Heart right ventricle (tissue), 16 donors: Measurements from ENCODE around the gene ANAPC7. TPM values are rescaled to one million over a fixed set of nuclear protein-coding genes. Genes with fewer than 3 reads are reported as not detected.
"Not testable (repeated sequence)": the region's sequence is repeated elsewhere in the genome, so short reads cannot be mapped to it uniquely, and the experiment has no call there.

Experiments
- ATAC-seq, 8 donors: fragments of 200-7000 bp; cut with Tn5 transposase; one replicate each; pipeline ENCODE4 v1.9.1; 2020; ENCODE audit warnings: mild to moderate bottlenecking in 8 of 8, moderate library complexity in 8 of 8, moderate number of reproducible peaks in 1 of 8
- DNase-seq, 2 donors: peaks; one replicate each; pipeline ENCODE4 v3.0.0-alpha.2; 2020
- H3K27ac ChIP-seq, 10 donors: fragments of 200-600 bp; sonication (generic) in 2 of 10; one replicate each; pipeline versions ENCODE4 v1.5.0 to v1.8.0; 2020 to 2022; ENCODE audit warnings: mild to moderate bottlenecking in 3 of 10
- H3K27me3 ChIP-seq, 7 donors: fragments of 200-600 bp; one replicate each; pipeline ENCODE4 v1.8.0; 2021 to 2022; ENCODE audit warnings: mild to moderate bottlenecking in 2 of 7
- H3K36me3 ChIP-seq, 9 donors: fragments of 200-600 bp; sonication (generic) in 1 of 9; one replicate each; pipeline versions ENCODE4 v1.5.0 to v1.8.0; 2020 to 2022; ENCODE audit warnings: mild to moderate bottlenecking in 2 of 9
- H3K4me1 ChIP-seq, 9 donors: fragments of 200-600 bp; sonication (generic) in 1 of 9; one replicate each; pipeline versions ENCODE4 v1.5.0 to v1.8.0; 2020 to 2022; ENCODE audit warnings: mild to moderate bottlenecking in 4 of 9
- H3K4me3 ChIP-seq, 10 donors: fragments of 200-600 bp; sonication (generic) in 2 of 10; one replicate each; pipeline versions ENCODE4 v1.5.0 to v1.8.0; 2020 to 2022; ENCODE audit warnings: mild to moderate bottlenecking in 7 of 10, moderate library complexity in 2 of 10
- H3K9me3 ChIP-seq, 11 donors: fragments of 200-600 bp in 10 of 11; sonication (generic) in 2 of 11; one replicate each; pipeline versions ENCODE4 v1.5.0 to v1.8.0; 2013 to 2022; ENCODE audit warnings: mild to moderate bottlenecking in 2 of 11, control low read depth in 1 of 11, moderate library complexity in 1 of 11
- WGBS, 2 donors: extraction: QIAGEN DNeasy Blood & Tissue Kit; methylation state at CpG; one replicate each; pipeline ENCODE4 v1.1.7; 2013; ENCODE audit warnings: inconsistent platforms in 1 of 2; 5-methylcytosine and 5-hydroxymethylcytosine counted together
- intact Hi-C, 10 donors: fragments of 100-400 bp; cut with DNase I; formaldehyde crosslinking; loops; one replicate each; pipeline versions ENCODE4 v1.11.1 to v1.14.2; 2022
- polyA plus RNA-seq, 2 donors: library from polyadenylated mRNA; stranded (reverse); fragments of 200-250 nt; gene quantifications; one replicate each; pipeline ENCODE4 v1.2.3, GENCODE V29; 2013
- total RNA-seq, 10 donors: library from RNA; stranded (reverse); fragmentation: NEBNext Ultra II Directional in 3 of 10; extraction: Animal tissue kit (Norgen Biotek cat#: 25700) in 3 of 10; gene quantifications; one replicate each; pipeline versions ENCODE4 v1.2.1 to v1.2.4, GENCODE V29; 2021 to 2023
- TF ChIP-seq, protein P1 (sequence below), 9 donors: fragments of 200-600 bp; sonication (generic) in 2 of 9; IDR thresholded peaks; one replicate each; pipeline versions ENCODE4 v1.5.0 to v1.8.0; 2021 to 2022; ENCODE audit warnings: antibody characterized with exemption in 9 of 9, mild to moderate bottlenecking in 5 of 9, moderate library complexity in 1 of 9
- donor health status: Arrhythmogenic right ventricular cardiomyopathy.
- donor health status: ischemic (EF 13 %, LVEDD 7.1; RV severe dilation, severe dysfunction).
- donor health status: healthy with polysubstance abuse.
- donor health status: DM: no; HTN: yes; CAD: no.
- donor health status: DM: no; HTN: no; CAD: no.
- donor health status: ischemic (EF 25% LVEDD 6.9; RV normal size, moderate dysfunction).
- donor health status: ischemic (EF 25% LVEDD 5.7; RV mildly dilated, moderate dysfunction).
- donor health status: healthy.
- donor health status: DM: yes; HTN: yes; CAD: no.
- donor health status: Ischemic cardiomyopathy.
- donor health status: ischemic (EF 35%, LVEDD 5.7; RV mildly dilated, moderate dysfunction).
- donor health status: nonischemic (EF 11% LVEDD 7.7; RV severe dilation, severe dysfunction).
- donor health status: DM: yes; HTN: yes; CAD: no.
- donor health status: PGD.
- donor health status: ischemic (EF 29% LVEDD 5.4; RV normal size, mild dysfunction).
- donor health status: nonischemic (EF 23%, LVEDD 6.1; RV moderate dilation, normal function).

The ANAPC7 gene
- total and polyA plus RNA-seq, 12 donors: 28.9 to 54.6 (median 35.3) TPM

DNA sequence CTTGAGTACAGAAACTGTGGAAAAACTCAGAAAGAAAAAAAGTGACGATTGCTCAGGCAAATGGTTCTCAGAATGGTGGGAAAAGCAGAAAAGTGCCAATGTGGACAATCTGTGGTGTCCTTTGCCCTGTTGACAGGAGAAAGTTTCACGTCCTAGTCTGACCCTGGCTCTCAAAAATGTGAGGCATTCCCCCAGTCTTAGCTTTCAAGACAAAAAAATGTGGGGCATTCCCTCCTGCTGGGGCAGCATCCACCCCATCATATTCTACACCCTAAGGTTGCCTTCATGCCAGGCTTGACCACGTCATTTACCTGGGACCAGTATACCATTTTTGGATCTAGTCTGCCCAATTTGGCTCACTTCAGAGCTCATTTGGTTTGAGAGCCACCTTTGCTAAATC, 20.7 kb upstream of the ANAPC7 start:
- Histone ChIP-seq H3K9me3 (no peaks in the 10 kb centered on the region), H3K4me1 (no peaks in the 10 kb centered on the region), H3K4me3 (no peak overlapping the region), H3K27ac (no peak overlapping the region), H3K36me3 (no peaks in the 10 kb centered on the region), H3K27me3 (no peaks in the 10 kb centered on the region)
- intact Hi-C loops: loop anchor here in 1 of 10 donors (5.0 kb wide), 1 partner anchor 327 kb away; no protein-coding TSS in a partner anchor
- TF ChIP-seq, protein P1, sequence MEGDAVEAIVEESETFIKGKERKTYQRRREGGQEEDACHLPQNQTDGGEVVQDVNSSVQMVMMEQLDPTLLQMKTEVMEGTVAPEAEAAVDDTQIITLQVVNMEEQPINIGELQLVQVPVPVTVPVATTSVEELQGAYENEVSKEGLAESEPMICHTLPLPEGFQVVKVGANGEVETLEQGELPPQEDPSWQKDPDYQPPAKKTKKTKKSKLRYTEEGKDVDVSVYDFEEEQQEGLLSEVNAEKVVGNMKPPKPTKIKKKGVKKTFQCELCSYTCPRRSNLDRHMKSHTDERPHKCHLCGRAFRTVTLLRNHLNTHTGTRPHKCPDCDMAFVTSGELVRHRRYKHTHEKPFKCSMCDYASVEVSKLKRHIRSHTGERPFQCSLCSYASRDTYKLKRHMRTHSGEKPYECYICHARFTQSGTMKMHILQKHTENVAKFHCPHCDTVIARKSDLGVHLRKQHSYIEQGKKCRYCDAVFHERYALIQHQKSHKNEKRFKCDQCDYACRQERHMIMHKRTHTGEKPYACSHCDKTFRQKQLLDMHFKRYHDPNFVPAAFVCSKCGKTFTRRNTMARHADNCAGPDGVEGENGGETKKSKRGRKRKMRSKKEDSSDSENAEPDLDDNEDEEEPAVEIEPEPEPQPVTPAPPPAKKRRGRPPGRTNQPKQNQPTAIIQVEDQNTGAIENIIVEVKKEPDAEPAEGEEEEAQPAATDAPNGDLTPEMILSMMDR (IDR thresholded peaks at IDR 0.05): no peak
- no peak for ATAC-seq
- no peak for DNase-seq
- 78 to 83% methylated on average over 3 of the region's 3 CpGs for WGBS, 2 donors

DNA sequence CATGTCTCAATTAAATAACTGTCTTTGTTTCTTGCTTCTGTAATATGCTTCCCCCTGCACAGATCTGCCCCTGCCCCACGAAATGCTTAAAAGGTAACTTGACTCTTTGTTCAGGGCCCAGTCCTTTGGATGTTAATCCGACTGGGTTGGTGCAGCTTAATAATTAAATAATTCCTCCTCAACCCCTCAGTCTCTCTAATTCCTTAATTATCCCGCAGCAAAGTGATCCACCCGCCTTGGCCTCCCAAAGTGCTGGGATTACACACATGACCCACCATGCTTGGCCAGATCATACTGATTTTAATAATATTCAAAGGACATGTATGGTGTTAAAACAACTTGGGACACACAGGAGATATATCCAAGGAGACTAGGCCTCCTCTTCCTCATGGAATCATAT, 18.2 kb upstream of the ANAPC7 start:
- Histone ChIP-seq H3K36me3 (no peaks in the 10 kb centered on the region), H3K27me3 (peaks cover 0 to 8% (median 0%) of the 10 kb centered on the region in 7 donors), H3K4me1 (peaks cover 0 to 3% (median 0%) of the 10 kb centered on the region in 9 donors), H3K4me3 (no peak overlapping the region), H3K27ac (no peak overlapping the region), H3K9me3 (no peaks in the 10 kb centered on the region)
- ATAC-seq (no peak), DNase-seq (no peak)
- WGBS, 2 donors: 80 to 84% methylated on average over 4 of the region's 4 CpGs
- intact Hi-C loops: loop anchor here in 1 of 10 donors (5.0 kb wide), 1 partner anchor 324 kb away; no protein-coding TSS in a partner anchor
- TF ChIP-seq, protein P1 (IDR thresholded peaks at IDR 0.05): no peak

DNA sequence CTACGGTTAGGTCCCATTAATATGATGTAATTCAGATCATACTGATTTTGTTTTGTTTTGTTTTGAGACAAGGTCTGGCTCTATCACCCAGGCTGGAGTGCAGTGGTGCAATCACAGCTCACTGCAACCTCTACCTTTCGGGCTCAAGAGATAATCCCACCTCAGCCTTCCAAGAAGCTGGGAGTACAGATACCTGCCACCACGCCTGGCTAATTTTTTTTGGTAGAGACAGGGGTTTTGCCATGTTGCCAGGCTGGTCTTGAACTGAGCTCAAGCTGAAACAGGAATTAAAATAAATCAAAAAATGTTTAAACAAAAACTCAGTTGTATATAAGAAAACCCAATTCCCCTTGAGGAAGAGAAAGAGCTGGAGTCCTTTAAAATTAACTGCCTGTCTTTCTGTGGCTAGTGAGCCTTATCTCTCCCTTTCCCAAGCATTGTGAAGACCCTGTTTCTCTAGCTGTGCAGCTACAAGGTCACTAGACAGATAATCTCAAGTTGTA, 17.7 kb upstream of the ANAPC7 start:
- H3K9me3 ChIP-seq: no peaks in the 10 kb centered on the region
- H3K27me3 ChIP-seq: peaks cover 0 to 8% (median 0%) of the 10 kb centered on the region in 7 donors
- H3K4me1 ChIP-seq: peaks cover 0 to 3% (median 0%) of the 10 kb centered on the region in 9 donors
- H3K36me3 ChIP-seq: no peaks in the 10 kb centered on the region
- ATAC-seq (no peak), DNase-seq (no peak)
- H3K27ac ChIP-seq: no peak overlapping the region
- 57 to 58% methylated on average over 3 of the region's 3 CpGs for WGBS, 2 donors
- intact Hi-C loops: loop anchor here in 1 of 10 donors (5.0 kb wide), 1 partner anchor 324 kb away; no protein-coding TSS in a partner anchor
- TF ChIP-seq, protein P1 (IDR thresholded peaks at IDR 0.05): no peak
- no peak overlapping the region for H3K4me3 ChIP-seq

DNA sequence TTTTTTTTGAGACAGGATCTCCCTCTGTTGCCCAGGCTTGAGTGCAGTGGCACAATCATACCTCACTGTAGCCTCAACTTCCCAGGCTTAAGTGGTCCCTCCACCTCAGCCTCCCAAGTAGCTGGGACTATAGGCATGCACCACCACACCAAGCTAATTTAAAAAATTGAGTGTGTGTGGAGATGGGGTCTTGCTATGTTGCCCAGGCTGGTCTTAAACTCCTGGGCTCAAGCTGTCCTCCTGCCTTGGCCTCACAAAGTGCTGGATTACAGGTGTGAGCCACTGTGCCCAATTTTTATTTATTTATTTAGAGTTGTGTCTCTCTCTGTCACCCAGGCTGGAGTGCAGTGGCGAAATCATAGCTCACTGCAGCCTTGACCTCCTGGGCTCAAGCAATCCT, 17.1 kb upstream of the ANAPC7 start:
- not testable (repeated sequence) for H3K4me3 ChIP-seq, H3K9me3 ChIP-seq, ATAC-seq, H3K36me3 ChIP-seq, DNase-seq, H3K27ac ChIP-seq, H3K4me1 ChIP-seq, H3K27me3 ChIP-seq
- 94 to 96% methylated on average over 1 of the region's 1 CpG for WGBS, 2 donors
- intact Hi-C loops: loop anchor here in 1 of 10 donors (5.0 kb wide), 1 partner anchor 323 kb away; no protein-coding TSS in a partner anchor

DNA sequence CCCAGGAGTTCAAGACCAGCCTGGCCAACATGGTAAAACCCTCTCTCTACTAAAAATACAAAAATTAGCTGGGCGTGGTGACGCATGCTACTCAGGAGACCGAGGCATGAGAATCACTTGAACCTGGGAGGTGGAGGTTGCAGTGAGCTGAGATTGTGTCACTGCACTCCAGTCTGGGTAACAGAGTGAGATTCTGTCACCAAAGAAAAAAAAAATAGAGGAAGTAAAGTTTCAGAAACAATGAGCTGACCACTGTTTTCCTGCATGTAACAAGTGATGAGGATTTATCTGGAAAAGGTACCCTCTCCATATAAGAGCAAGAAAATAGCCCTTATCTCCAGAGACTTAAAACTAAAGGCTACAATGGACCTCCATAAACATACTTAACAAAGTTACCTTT, 13.6 kb upstream of the ANAPC7 start:
- H3K27me3 ChIP-seq, DNase-seq, H3K4me1 ChIP-seq, H3K36me3 ChIP-seq, ATAC-seq, H3K27ac ChIP-seq, H3K9me3 ChIP-seq, H3K4me3 ChIP-seq, intact Hi-C loops: not testable (repeated sequence)
- 76 to 86% methylated on average over 3 of the region's 3 CpGs for WGBS, 2 donors

DNA sequence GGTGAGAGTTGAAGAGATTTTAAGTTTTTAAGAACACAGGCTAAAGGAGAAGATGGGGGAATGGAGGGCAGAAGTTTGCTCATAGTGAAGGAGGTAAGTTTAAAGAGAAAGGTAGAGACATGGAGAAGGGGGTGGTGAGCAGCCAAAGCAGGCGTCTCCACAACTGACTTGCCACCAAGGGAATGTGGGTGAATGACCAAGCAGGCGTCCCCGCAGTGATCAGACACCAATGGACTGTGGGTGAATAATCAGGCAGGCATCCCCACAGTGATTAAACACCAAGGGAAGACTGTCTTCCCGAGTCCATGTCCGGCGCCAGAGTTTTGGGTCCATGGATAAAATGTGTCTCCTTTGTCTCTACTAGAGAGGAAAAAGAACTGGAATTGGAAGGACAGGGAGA, 6.6 kb upstream of the ANAPC7 start:
- H3K9me3 ChIP-seq, ATAC-seq, H3K36me3 ChIP-seq, DNase-seq, H3K27ac ChIP-seq, intact Hi-C loops, H3K4me1 ChIP-seq, H3K4me3 ChIP-seq, H3K27me3 ChIP-seq: not testable (repeated sequence)
- 85 to 86% methylated on average over 6 of the region's 6 CpGs for WGBS, 2 donors

DNA sequence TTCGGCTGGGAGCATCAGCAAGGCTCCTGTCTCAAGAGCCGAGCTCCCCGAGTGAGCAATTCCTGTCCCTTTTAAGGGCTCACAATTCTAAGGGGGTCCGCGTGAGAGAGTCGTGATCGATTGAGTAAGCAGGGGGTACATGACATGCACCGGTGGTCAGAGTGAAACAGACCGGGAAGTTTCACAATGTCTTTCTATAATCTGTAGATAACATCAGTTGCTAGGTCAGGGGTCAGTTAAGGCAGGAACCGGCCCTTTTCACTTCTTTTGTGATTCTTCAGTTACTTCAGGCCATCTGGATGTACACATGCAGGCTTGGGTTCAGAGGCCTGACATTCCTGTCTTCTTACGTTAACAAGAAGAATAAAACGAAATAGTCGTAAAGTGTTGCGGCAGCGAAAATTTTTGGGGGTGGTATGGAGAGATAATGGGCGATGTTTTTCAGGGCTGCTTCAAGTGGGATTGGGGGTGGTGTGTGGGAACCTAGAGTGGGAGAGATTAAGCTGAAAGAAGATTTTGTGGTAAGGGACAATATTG, 1.7 kb upstream of the ANAPC7 start:
- H3K36me3 ChIP-seq: peaks cover 0 to 16% (median 12%) of the 10 kb centered on the region in 9 donors
- H3K9me3 ChIP-seq, H3K4me3 ChIP-seq, H3K27me3 ChIP-seq, DNase-seq, intact Hi-C loops, ATAC-seq, H3K27ac ChIP-seq: not testable (repeated sequence)
- 94 to 95% methylated on average over 16 of the region's 16 CpGs for WGBS, 2 donors
- peaks cover 3 to 25% (median 16%) of the 10 kb centered on the region in 9 donors for H3K4me1 ChIP-seq
